ENCODE measurements around the gene SDK1.

SDK1 gene

GRCh38 chr7:3922175-3922635 is 621.2 kb downstream of the SDK1 start:
- Histone ChIP-seq H3K9me2 (replicated peaks; ENCODE audit: control insufficient read depth, low read length) (no peaks in the 10 kb centered on the region), H3K4me1 (ENCODE audit: control insufficient read depth, low read length) (no peaks in the 10 kb centered on the region), H3F3A (ENCODE audit: control insufficient read depth, insufficient read depth) (no peaks in the 10 kb centered on the region), H3K27me3 (ENCODE audit: control insufficient read depth, low read length) (no peaks in the 10 kb centered on the region), H3K4me2 (ENCODE audit: low read length) (no peak overlapping the region), H3K4me3 (ENCODE audit: low read length) (no peak overlapping the region), H3K36me3 (ENCODE audit: control insufficient read depth, low read length) (no peaks in the 10 kb centered on the region), H3K79me2 (ENCODE audit: control insufficient read depth, low read length) (no peaks in the 10 kb centered on the region), H3K9me3 (ENCODE audit: control insufficient read depth, insufficient read depth, low read length) (no peaks in the 10 kb centered on the region), H3K27ac (ENCODE audit: low read depth, low read length) (no peak overlapping the region), H4K20me1 (ENCODE audit: control insufficient read depth, insufficient read depth, low read depth, low read length) (no peaks in the 10 kb centered on the region)
- TF ChIP-seq CTCF (IDR thresholded peaks at IDR 0.05; ENCODE audit: low read depth, low read length, poor library complexity, severe bottlenecking) (no peak), EZH2phosphoT487 (IDR thresholded peaks at IDR 0.05; ENCODE audit: borderline replicate concordance, low read length) (no peak)

GRCh38 chr7:3923307-3923918 is 622.4 kb downstream of the SDK1 start:
- Histone ChIP-seq H3F3A (ENCODE audit: control insufficient read depth, insufficient read depth) (no peaks in the 10 kb centered on the region), H3K27ac (ENCODE audit: low read depth, low read length) (no peak overlapping the region), H3K4me1 (ENCODE audit: control insufficient read depth, low read length) (no peaks in the 10 kb centered on the region), H3K79me2 (ENCODE audit: control insufficient read depth, low read length) (no peaks in the 10 kb centered on the region), H3K27me3 (ENCODE audit: control insufficient read depth, low read length) (no peaks in the 10 kb centered on the region), H3K9me2 (replicated peaks; ENCODE audit: control insufficient read depth, low read length) (no peaks in the 10 kb centered on the region), H3K4me2 (ENCODE audit: low read length) (no peak overlapping the region), H3K9me3 (ENCODE audit: control insufficient read depth, insufficient read depth, low read length) (no peaks in the 10 kb centered on the region), H3K4me3 (ENCODE audit: low read length) (no peak overlapping the region), H4K20me1 (ENCODE audit: control insufficient read depth, insufficient read depth, low read depth, low read length) (no peaks in the 10 kb centered on the region), H3K36me3 (ENCODE audit: control insufficient read depth, low read length) (no peaks in the 10 kb centered on the region)
- TF ChIP-seq EZH2phosphoT487 (IDR thresholded peaks at IDR 0.05; ENCODE audit: borderline replicate concordance, low read length) (no peak), CTCF (IDR thresholded peaks at IDR 0.05; ENCODE audit: low read depth, low read length, poor library complexity, severe bottlenecking) (no peak)

GRCh38 chr7:3924277-3924676 is 623.2 kb downstream of the SDK1 start:
- Histone ChIP-seq H3K9me2 (replicated peaks; ENCODE audit: control insufficient read depth, low read length) (no peaks in the 10 kb centered on the region), H3F3A (ENCODE audit: control insufficient read depth, insufficient read depth) (no peaks in the 10 kb centered on the region), H3K4me1 (ENCODE audit: control insufficient read depth, low read length) (no peaks in the 10 kb centered on the region), H3K79me2 (ENCODE audit: control insufficient read depth, low read length) (no peaks in the 10 kb centered on the region), H4K20me1 (ENCODE audit: control insufficient read depth, insufficient read depth, low read depth, low read length) (no peaks in the 10 kb centered on the region), H3K27me3 (ENCODE audit: control insufficient read depth, low read length) (no peaks in the 10 kb centered on the region), H3K36me3 (ENCODE audit: control insufficient read depth, low read length) (no peaks in the 10 kb centered on the region), H3K27ac (ENCODE audit: low read depth, low read length) (no peak overlapping the region), H3K4me3 (ENCODE audit: low read length) (no peak overlapping the region), H3K9me3 (ENCODE audit: control insufficient read depth, insufficient read depth, low read length) (no peaks in the 10 kb centered on the region), H3K4me2 (ENCODE audit: low read length) (no peak overlapping the region)
- TF ChIP-seq CTCF (IDR thresholded peaks at IDR 0.05; ENCODE audit: low read depth, low read length, poor library complexity, severe bottlenecking) (no peak), EZH2phosphoT487 (IDR thresholded peaks at IDR 0.05; ENCODE audit: borderline replicate concordance, low read length) (no peak)

All from DOHH2 (cell line).